Hepatocyte (in vitro differentiated cells): ENCODE measurements around the gene CCDC68. TPM values are rescaled to one million over a fixed set of nuclear protein-coding genes. Genes with fewer than 3 reads are reported as not detected.

Source experiments
- DNase-seq: peaks from one replicate; pipeline ENCODE4 v3.0.0-alpha.2; 2016; ENCODE audit warnings: low spot score
- H2AFZ ChIP-seq: fragments of 200-600 bp; sonication (generic); 2 replicates; pipeline ENCODE4 v1.6.0; 2016; ENCODE audit warnings: antibody characterized with exemption, mild to moderate bottlenecking
- H3K27ac ChIP-seq: fragments of 200-600 bp; sonication (generic); 2 replicates; pipeline ENCODE4 v1.5.1; 2016; ENCODE audit warnings: mild to moderate bottlenecking
- H3K27me3 ChIP-seq: fragments of 200-600 bp; sonication (generic); 2 replicates; pipeline ENCODE4 v1.6.1; 2016
- H3K36me3 ChIP-seq: fragments of 200-600 bp; sonication (generic); replicated peaks from 2 replicates; pipeline ENCODE4 v1.5.1; 2016; ENCODE audit warnings: low read depth; ENCODE audit not compliant: insufficient read depth
- H3K4me1 ChIP-seq: fragments of 200-600 bp; sonication (generic); 2 replicates; pipeline ENCODE4 v1.5.1; 2016; ENCODE audit warnings: mild to moderate bottlenecking, moderate library complexity; ENCODE audit not compliant: insufficient read depth
- H3K4me2 ChIP-seq: fragments of 200-600 bp; sonication (generic); 2 replicates; pipeline ENCODE4 v1.6.0; 2016
- H3K4me3 ChIP-seq: fragments of 200-600 bp; sonication (generic); 2 replicates; pipeline ENCODE4 v1.5.1; 2016; ENCODE audit warnings: mild to moderate bottlenecking
- H3K79me2 ChIP-seq: fragments of 200-600 bp; sonication (generic); 2 replicates; pipeline ENCODE4 v1.6.0; 2017; ENCODE audit warnings: mild to moderate bottlenecking
- H3K9me2 ChIP-seq: fragments of 200-600 bp; sonication (generic); replicated peaks from 2 replicates; pipeline ENCODE4 v1.6.0; 2017; ENCODE audit warnings: mild to moderate bottlenecking; ENCODE audit not compliant: insufficient read depth
- H3K9me3 ChIP-seq: fragments of 200-600 bp; sonication (generic); 2 replicates; pipeline ENCODE4 v1.5.1; 2016; ENCODE audit warnings: low read depth, mild to moderate bottlenecking
- H4K20me1 ChIP-seq: fragments of 200-600 bp; sonication (generic); 2 replicates; pipeline ENCODE4 v1.6.0; 2016; ENCODE audit warnings: mild to moderate bottlenecking; ENCODE audit not compliant: insufficient read depth, poor library complexity, severe bottlenecking
- CTCF ChIP-seq: fragments of 200-600 bp; sonication (generic); IDR thresholded peaks from 2 replicates; pipeline ENCODE4 v1.5.1; 2016; ENCODE audit warnings: antibody characterized with exemption, mild to moderate bottlenecking; ENCODE audit not compliant: poor library complexity
- EZH2 ChIP-seq: fragments of 200-600 bp; sonication (generic); IDR thresholded peaks from 2 replicates; pipeline ENCODE4 v1.6.1; 2016; ENCODE audit warnings: antibody characterized with exemption, mild to moderate bottlenecking, borderline replicate concordance
- EZH2phosphoT487 ChIP-seq: fragments of 200-600 bp; sonication (generic); IDR thresholded peaks from one replicate; pipeline ENCODE4 v1.6.1; 2018; ENCODE audit warnings: antibody characterized with exemption, mild to moderate bottlenecking, low read depth, moderate library complexity; ENCODE audit not compliant: unreplicated experiment, severe bottlenecking
- WGBS: methylation state at CpG from one replicate; pipeline ENCODE4 v1.1.6; 2016; ENCODE audit warnings: low lambda C conversion rate; ENCODE audit errors: missing lambda C conversion rate; 5-methylcytosine and 5-hydroxymethylcytosine counted together
- polyA plus RNA-seq: library from polyadenylated mRNA; unstranded; fragments of >200 nt; fragmentation: Nextera tagmentation; extraction: Ambion mirVana; gene quantifications from 2 replicates; pipeline ENCODE4 v1.2.1, GENCODE V29; 2016
- total RNA-seq: library from RNA; depleted of rRNA; stranded (reverse); fragments of >200 nt; gene quantifications from 2 replicates; pipeline ENCODE4 v1.2.3, GENCODE V29; 2014

Gene CCDC68
- total and polyA plus RNA-seq, 2 experiments from 2014 or later = 6.7 to 13.0 TPM

GRCh38 chr18:54952026-54952425 is 7.2 kb downstream of the CCDC68 start:
- peaks cover 17% of the 10 kb centered on the region for H3K4me1 ChIP-seq
- no peak overlapping the region for H3K4me3 ChIP-seq
- DNase-seq = no peak
- TF ChIP-seq EZH2phosphoT487 = no peak
- TF ChIP-seq EZH2 = no peak
- TF ChIP-seq CTCF = no peak
- no peaks in the 10 kb centered on the region for H3K9me2 ChIP-seq
- H3K27ac ChIP-seq = no peak overlapping the region
- no peaks in the 10 kb centered on the region for H3K27me3 ChIP-seq
- H4K20me1 ChIP-seq = no peaks in the 10 kb centered on the region
- H3K4me2 ChIP-seq = no peak overlapping the region
- H3K36me3 ChIP-seq = no peaks in the 10 kb centered on the region
- H3K9me3 ChIP-seq = no peaks in the 10 kb centered on the region
- H3K79me2 ChIP-seq = peaks cover 29% of the 10 kb centered on the region
- H2AFZ ChIP-seq = no peak overlapping the region

- no peaks in the 10 kb centered on the region for H3K27me3 ChIP-seq
- peaks cover 24% of the 10 kb centered on the region for H3K4me1 ChIP-seq
- no peak overlapping the region for H2AFZ ChIP-seq
- H3K27ac ChIP-seq = no peak overlapping the region
- no peak overlapping the region for H3K4me3 ChIP-seq
- H3K4me2 ChIP-seq = no peak overlapping the region
- H3K9me2 ChIP-seq = no peaks in the 10 kb centered on the region
- peak; percentile 36 for DNase-seq
- H4K20me1 ChIP-seq = no peaks in the 10 kb centered on the region
- H3K9me3 ChIP-seq = no peaks in the 10 kb centered on the region
- H3K36me3 ChIP-seq = no peaks in the 10 kb centered on the region
- TF ChIP-seq EZH2 (no peak), CTCF (peak; percentile 42)
- peaks cover 13% of the 10 kb centered on the region for H3K79me2 ChIP-seq
- whole genome bisulfite sequencing = 83% methylated on average over 7 of the region's 7 CpGs
These were observed 9.0 kb downstream of the CCDC68 start for GRCh38 chr18:54950221-54950620.

GRCh38 chr18:54949588-54949987 is 9.7 kb downstream of the CCDC68 start:
- no peaks in the 10 kb centered on the region for H3K9me3 ChIP-seq
- no peaks in the 10 kb centered on the region for H4K20me1 ChIP-seq
- H3K4me1 ChIP-seq = peaks cover 24% of the 10 kb centered on the region
- H3K27me3 ChIP-seq = no peaks in the 10 kb centered on the region
- no peaks in the 10 kb centered on the region for H3K36me3 ChIP-seq
- H3K9me2 ChIP-seq = no peaks in the 10 kb centered on the region
- H2AFZ ChIP-seq = no peak overlapping the region
- WGBS = 89% methylated on average over 3 of the region's 3 CpGs
- no peak overlapping the region for H3K27ac ChIP-seq
- H3K4me2 ChIP-seq = no peak overlapping the region
- TF ChIP-seq CTCF = no peak
- TF ChIP-seq EZH2phosphoT487 = no peak
- TF ChIP-seq EZH2 = no peak
- no peak overlapping the region for H3K4me3 ChIP-seq
- DNase-seq = no peak
- H3K79me2 ChIP-seq = peaks cover 9% of the 10 kb centered on the region

GRCh38 chr18:54948350-54948837 is 10.9 kb downstream of the CCDC68 start:
- 29% methylated on average over 4 of the region's 4 CpGs for WGBS
- H3K4me3 ChIP-seq = no peak overlapping the region
- H3K9me2 ChIP-seq = no peaks in the 10 kb centered on the region
- no peaks in the 10 kb centered on the region for H4K20me1 ChIP-seq
- H3K27me3 ChIP-seq = no peaks in the 10 kb centered on the region
- no peak overlapping the region for H2AFZ ChIP-seq
- H3K27ac ChIP-seq = peak overlapping the region; percentile 25
- DNase-seq = no peak
- no peaks in the 10 kb centered on the region for H3K9me3 ChIP-seq
- peaks cover 24% of the 10 kb centered on the region for H3K4me1 ChIP-seq
- TF ChIP-seq EZH2phosphoT487 (peak; percentile 86), EZH2 (no peak)
- H3K4me2 ChIP-seq = peak overlapping the region; percentile 57
- peaks cover 6% of the 10 kb centered on the region for H3K79me2 ChIP-seq
- no peaks in the 10 kb centered on the region for H3K36me3 ChIP-seq
